Right atrium auricular region (tissue), 2 donors: ENCODE measurements around the gene DDX59. TPM values are rescaled to one million over a fixed set of nuclear protein-coding genes. Genes with fewer than 3 reads are reported as not detected.

ENCODE experiments used
- DNase-seq: peaks from one replicate; pipeline ENCODE4 v3.0.0-alpha.2; 2019; ENCODE audit warnings: low spot score
- H3K27ac ChIP-seq, 2 donors: fragments of 200-600 bp; sonication (generic); 1 replicate in 1 of 2; 2 replicates in 1 of 2; pipeline ENCODE4 v1.5.1; 2016 to 2019
- H3K27me3 ChIP-seq, 2 donors: fragments of 200-600 bp; sonication (generic); one replicate each; pipeline versions ENCODE4 v1.5.1 to v1.6.0; 2017 to 2019
- H3K36me3 ChIP-seq: fragments of 200-600 bp; sonication (generic); one replicate; pipeline ENCODE4 v1.5.1; 2016
- H3K4me1 ChIP-seq, 2 donors: fragments of 200-600 bp; sonication (generic); one replicate each; pipeline versions ENCODE4 v1.5.1 to v1.6.0; 2017 to 2019
- H3K4me3 ChIP-seq, 2 donors: fragments of 200-600 bp; sonication (generic); 1 replicate in 1 of 2; 2 replicates in 1 of 2; pipeline ENCODE4 v1.5.1; 2017 to 2019; ENCODE audit warnings: mild to moderate bottlenecking in 1 of 2, moderate library complexity in 1 of 2
- H3K9me3 ChIP-seq, 2 donors: fragments of 200-600 bp; sonication (generic); one replicate each; pipeline ENCODE4 v1.5.1; 2019
- total RNA-seq, 2 donors: library from RNA; depleted of rRNA; stranded (reverse); fragments of >200 nt; gene quantifications; one replicate each; pipeline ENCODE4 v1.1.0, GENCODE V29; 2016
- TF ChIP-seq, protein P1 (sequence below), 2 donors: fragments of 200-600 bp; sonication (generic); IDR thresholded peaks; one replicate each; pipeline ENCODE4 v1.5.1; 2019; ENCODE audit warnings: antibody characterized with exemption in 2 of 2

Gene DDX59
- total RNA-seq, 2 donors from 2014 or later = 13.4 to 21.5 TPM

DNA sequence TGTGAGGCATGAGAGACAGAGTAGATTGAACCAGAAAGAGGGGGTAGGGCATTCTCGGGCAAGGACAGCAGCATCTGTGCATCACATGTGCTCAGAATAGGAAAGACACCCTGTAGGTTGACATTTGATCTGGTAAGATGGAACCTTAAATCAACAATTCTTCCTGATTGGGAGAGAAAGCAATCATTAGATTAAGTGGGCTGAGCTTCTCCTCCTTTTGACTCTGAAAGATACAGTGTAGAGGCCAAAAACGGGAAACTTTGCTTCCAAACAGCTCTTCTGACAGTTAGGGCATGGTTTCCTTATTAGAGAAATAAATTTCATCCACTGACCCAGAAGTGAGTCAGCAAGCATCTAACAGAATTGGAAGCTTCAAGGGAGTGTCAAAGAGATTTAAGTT lies 58.9 kb downstream of the DDX59 start:
- Histone ChIP-seq H3K4me1 (no peaks in the 10 kb centered on the region), H3K27me3 (no peaks in the 10 kb centered on the region), H3K4me3 (no peak overlapping the region), H3K9me3 (no peaks in the 10 kb centered on the region), H3K27ac (no peak overlapping the region), H3K36me3 (no peaks in the 10 kb centered on the region)
- DNase-seq = no peak
- TF ChIP-seq, protein P1, sequence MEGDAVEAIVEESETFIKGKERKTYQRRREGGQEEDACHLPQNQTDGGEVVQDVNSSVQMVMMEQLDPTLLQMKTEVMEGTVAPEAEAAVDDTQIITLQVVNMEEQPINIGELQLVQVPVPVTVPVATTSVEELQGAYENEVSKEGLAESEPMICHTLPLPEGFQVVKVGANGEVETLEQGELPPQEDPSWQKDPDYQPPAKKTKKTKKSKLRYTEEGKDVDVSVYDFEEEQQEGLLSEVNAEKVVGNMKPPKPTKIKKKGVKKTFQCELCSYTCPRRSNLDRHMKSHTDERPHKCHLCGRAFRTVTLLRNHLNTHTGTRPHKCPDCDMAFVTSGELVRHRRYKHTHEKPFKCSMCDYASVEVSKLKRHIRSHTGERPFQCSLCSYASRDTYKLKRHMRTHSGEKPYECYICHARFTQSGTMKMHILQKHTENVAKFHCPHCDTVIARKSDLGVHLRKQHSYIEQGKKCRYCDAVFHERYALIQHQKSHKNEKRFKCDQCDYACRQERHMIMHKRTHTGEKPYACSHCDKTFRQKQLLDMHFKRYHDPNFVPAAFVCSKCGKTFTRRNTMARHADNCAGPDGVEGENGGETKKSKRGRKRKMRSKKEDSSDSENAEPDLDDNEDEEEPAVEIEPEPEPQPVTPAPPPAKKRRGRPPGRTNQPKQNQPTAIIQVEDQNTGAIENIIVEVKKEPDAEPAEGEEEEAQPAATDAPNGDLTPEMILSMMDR (IDR thresholded peaks at IDR 0.05) = no peak

DNA sequence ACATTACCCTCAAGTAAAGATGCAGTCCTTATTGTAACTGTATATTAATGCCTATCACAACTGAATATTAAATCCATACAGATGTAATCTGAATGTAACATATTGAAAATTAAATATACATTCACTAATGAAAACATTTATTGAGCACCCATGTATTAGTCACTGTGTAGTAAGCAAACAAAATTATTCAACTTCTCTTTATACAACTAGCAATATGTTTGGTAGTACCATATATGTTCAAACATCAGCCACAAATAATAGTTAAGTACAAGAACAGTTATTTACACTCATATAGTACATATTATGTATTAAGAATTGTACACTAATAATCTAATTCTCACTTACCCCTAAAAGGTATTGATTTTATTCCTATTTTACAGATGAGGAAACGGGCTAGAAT lies 67.1 kb downstream of the DDX59 start:
- TF ChIP-seq, protein P1 (IDR thresholded peaks at IDR 0.05) = no peak
- no peaks in the 10 kb centered on the region for H3K36me3 ChIP-seq
- no peaks in the 10 kb centered on the region for H3K27me3 ChIP-seq
- no peaks in the 10 kb centered on the region for H3K9me3 ChIP-seq
- no peak for DNase-seq
- no peaks in the 10 kb centered on the region for H3K4me1 ChIP-seq
- no peak overlapping the region for H3K4me3 ChIP-seq
- H3K27ac ChIP-seq = no peak overlapping the region

Other genes starting within 250 kb of the DDX59 start
- under 1 TPM in 1 of 2 donors, not detected in 1; 0.41 TPM for gene KIF14, start 49.2 kb downstream of the DDX59 start, total RNA-seq
- gene CAMSAP2, start 69.0 kb upstream of the DDX59 start, total RNA-seq = 10 to 100 TPM; 34.6 to 36.4 TPM
- gene GPR25, start 203.1 kb upstream of the DDX59 start, total RNA-seq = not detected
- gene INAVA, start 225.0 kb upstream of the DDX59 start, total RNA-seq = not detected